Endothelial cell of umbilical vein (primary cell): ENCODE results near the gene FGFR3. TPM values are rescaled to one million over a fixed set of nuclear protein-coding genes. Genes with fewer than 3 reads are reported as not detected.

Experiments
- BruUV-seq: library from RNA; stranded (reverse); fragments of 400-500 nt; replicated peaks from 2 replicates; lab custom pipeline; 2021; lab: Mats Ljungman, UMichigan
- CTCF ChIA-PET: fragments of 300-600, 350-600 bp; sonication (Branson Sonifier 250); formaldehyde crosslinking; loops from one replicate; lab custom pipeline; 2021; ENCODE audit warnings: antibody characterized with exemption, inconsistent platforms; lab: Charles Lee
- POLR2A ChIA-PET: fragments of 300-600, 350-600 bp; sonication (Branson Sonifier 250); formaldehyde crosslinking; loops from one replicate; lab custom pipeline; 2021; ENCODE audit warnings: antibody characterized with exemption, inconsistent platforms; lab: Charles Lee
- DNase-seq: peaks from one replicate; pipeline ENCODE4 v3.0.0-alpha.2; 2011; ENCODE audit warnings: low read depth, low spot score
- FAIRE-seq: peaks from 2 replicates; lab custom pipeline; 2011; peaks lifted over from hg19 to GRCh38; lab: Jason Lieb, UNC
- H2AFZ ChIP-seq: 2 replicates; pipeline ENCODE4 v1.6.0; 2012; ENCODE audit warnings: low read depth, low read length, control low read depth, inconsistent platforms
- H3K27ac ChIP-seq: 2 replicates; pipeline ENCODE4 v1.5.1; 2011; ENCODE audit warnings: low read depth, mild to moderate bottlenecking, control low read depth, low read length, moderate library complexity; ENCODE audit not compliant: insufficient read depth
- H3K27me3 ChIP-seq, 2 experiments: 2 replicates each; pipeline versions ENCODE4 v1.6.0 to v1.6.1; 2011; ENCODE audit warnings: low read length in 2 of 2, mixed read lengths in 1 of 2; ENCODE audit not compliant: control insufficient read depth in 2 of 2, insufficient read depth in 2 of 2
- H3K36me3 ChIP-seq, 2 experiments: 2 replicates in 1 of 2; 3 replicates in 1 of 2; pipeline ENCODE4 v1.5.1; 2011; ENCODE audit warnings: low read length in 2 of 2, mild to moderate bottlenecking in 1 of 2, moderate library complexity in 1 of 2; ENCODE audit not compliant: control insufficient read depth in 2 of 2, insufficient read depth in 2 of 2; ENCODE audit errors: extremely low read depth in 1 of 2
- H3K4me1 ChIP-seq: 3 replicates; pipeline ENCODE4 v1.5.1; 2011; ENCODE audit warnings: mild to moderate bottlenecking, low read length; ENCODE audit not compliant: control insufficient read depth, insufficient read depth; ENCODE audit errors: extremely low read depth
- H3K4me2 ChIP-seq: 2 replicates; pipeline ENCODE4 v1.6.1; 2011; ENCODE audit warnings: low read length, control low read depth, mixed read lengths; ENCODE audit not compliant: insufficient read depth
- H3K4me3 ChIP-seq, 3 experiments: fragments of 200-600 bp in 1 of 3; sonication (generic), shearing (Covaris generic) in 1 of 3; replicated peaks in 1 of 3; 2 replicates each; pipeline ENCODE4 v1.5.1; 2011 to 2016; ENCODE audit warnings: control low read depth in 3 of 3, low read length in 3 of 3, mild to moderate bottlenecking in 2 of 3, inconsistent platforms in 1 of 3, low read depth in 1 of 3, moderate library complexity in 1 of 3; ENCODE audit not compliant: insufficient read depth in 1 of 3
- H3K79me2 ChIP-seq: 2 replicates; pipeline ENCODE4 v1.6.0; 2012; ENCODE audit warnings: low read length, inconsistent platforms; ENCODE audit not compliant: control insufficient read depth, insufficient read depth
- H3K9ac ChIP-seq: replicated peaks from 2 replicates; pipeline ENCODE3; 2011; ENCODE audit warnings: low read length, control low read depth; ENCODE audit not compliant: insufficient read depth; ENCODE audit errors: extremely low read depth
- H3K9me1 ChIP-seq: replicated peaks from 3 replicates; pipeline ENCODE4 v1.6.0; 2011; ENCODE audit warnings: mild to moderate bottlenecking, low read length; ENCODE audit not compliant: control insufficient read depth, insufficient read depth; ENCODE audit errors: extremely low read depth
- H3K9me3 ChIP-seq: replicated peaks from 2 replicates; pipeline ENCODE4 v1.5.1; 2012; ENCODE audit warnings: low read length, inconsistent platforms; ENCODE audit not compliant: control insufficient read depth, insufficient read depth
- H4K20me1 ChIP-seq: replicated peaks from 2 replicates; pipeline ENCODE3; 2011; ENCODE audit warnings: mild to moderate bottlenecking, low read length; ENCODE audit not compliant: control insufficient read depth, insufficient read depth; ENCODE audit errors: extremely low read depth
- CTCF ChIP-seq, 2 donors: IDR thresholded peaks; 1 replicate in 1 of 2; 2 replicates in 1 of 2; pipeline ENCODE4 v1.5.1; 2011; ENCODE audit warnings: low read length in 2 of 2, mild to moderate bottlenecking in 2 of 2, moderate library complexity in 2 of 2, control low read depth in 1 of 2, inconsistent platforms in 1 of 2, low read depth in 1 of 2; ENCODE audit not compliant: insufficient read depth in 1 of 2; ENCODE audit errors: extremely low read depth in 1 of 2
- EZH2 ChIP-seq: IDR thresholded peaks from 2 replicates; pipeline ENCODE4 v1.6.1; 2012; ENCODE audit warnings: borderline replicate concordance, low read depth, mild to moderate bottlenecking, moderate library complexity, low read length, inconsistent platforms; ENCODE audit not compliant: severe bottlenecking
- JUN ChIP-seq: IDR thresholded peaks from 2 replicates; pipeline ENCODE4 v1.6.1; 2011; ENCODE audit warnings: borderline replicate concordance, low read depth; ENCODE audit not compliant: insufficient read length, insufficient read depth
- MAX ChIP-seq: IDR thresholded peaks from 2 replicates; pipeline ENCODE4 v1.6.1; 2011; ENCODE audit not compliant: insufficient read depth, insufficient read length
- POLR2A ChIP-seq: IDR thresholded peaks from 2 replicates; pipeline ENCODE4 v1.6.1; 2012; ENCODE audit warnings: low read depth, mild to moderate bottlenecking, control low read depth, low read length
- dilution Hi-C: fragments of 300-500 bp; cut with MboI; formaldehyde crosslinking; loops from one replicate; pipeline ENCODE4 v1.15.0; 2019; ENCODE audit warnings: low sequenced_read_pairs; ENCODE audit not compliant: extremely low pct_ligation_motif_present
- intact Hi-C: fragments of 100-400 bp; cut with micrococcal nuclease; formaldehyde crosslinking; loops from one replicate; pipeline ENCODE4 v1.10.0; 2022
- polyA plus RNA-seq, 4 experiments: library from polyadenylated mRNA; depleted of rRNA in 3 of 4; stranded (reverse) in 3 of 4; unstranded in 1 of 4; fragments of >200 nt; gene quantifications; 2 replicates each; pipeline versions ENCODE4 v1.2.1 to v1.2.3, GENCODE V29; 2011 to 2012; ENCODE audit warnings: missing spikeins in 1 of 4
- total RNA-seq: library from RNA; stranded (reverse); gene quantifications from 2 replicates; pipeline ENCODE4 v1.2.3, GENCODE V29; 2021

FGFR3 gene
- total and polyA plus RNA-seq, 2 donors (not counting 3 experiments of a cell fraction or from before 2014, with no cell fraction given), result 0.73 to 1.2 TPM

DNA sequence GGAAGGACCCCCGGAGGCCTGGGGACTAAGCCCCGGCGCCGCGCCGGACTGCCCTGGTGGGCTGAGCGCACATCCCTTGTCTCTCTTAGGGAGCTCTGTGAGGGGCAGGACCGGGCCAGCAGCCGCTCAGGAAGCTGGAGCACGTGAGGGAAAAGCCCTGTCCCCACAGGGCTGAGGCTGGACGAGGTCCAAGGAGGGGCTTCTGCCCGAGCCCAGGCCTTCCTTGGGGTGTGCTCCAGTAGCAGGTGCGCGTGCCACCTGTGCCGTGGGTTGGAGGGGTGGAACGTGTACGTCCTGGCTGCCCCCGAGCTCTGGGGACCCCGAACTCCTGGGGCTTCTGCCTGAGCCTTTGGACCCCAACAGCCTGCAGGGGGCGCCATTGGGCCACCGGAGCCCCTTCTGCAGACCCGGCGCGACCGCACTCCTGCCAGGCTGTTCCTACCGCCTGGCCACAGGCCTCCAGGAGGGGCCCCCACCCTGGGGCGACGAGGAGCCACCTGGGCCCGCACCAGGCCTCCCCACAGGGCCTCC is 44.6 kb upstream of the FGFR3 start:
- Histone ChIP-seq H3K4me1 (peaks cover 4% of the 10 kb centered on the region), H4K20me1 (no peaks in the 10 kb centered on the region), H3K9me3 (no peaks in the 10 kb centered on the region), H3K79me2 (no peaks in the 10 kb centered on the region), H3K4me2 (peak overlapping the region; percentile 29), H2AFZ (peak overlapping the region; percentile 62), H3K27me3 (no peaks in the 10 kb centered on the region), H3K4me3 (no peak overlapping the region), H3K27ac (no peak overlapping the region), H3K36me3 (peaks cover 0 to 6% of the 10 kb centered on the region in 2 experiments), H3K9ac (no peak overlapping the region), H3K9me1 (no peaks in the 10 kb centered on the region)
- no peak for TF ChIP-seq JUN
- TF ChIP-seq CTCF (IDR thresholded peaks at IDR 0.05; ENCODE audit: extremely low read depth in 1 of 2, insufficient read depth in 1 of 2, low read depth in 1 of 2, low read length in 2 of 2), result peak; percentile 82 to 98
- FAIRE-seq (peak; percentile 70), DNase-seq (peak; percentile 58)
- no TSS peak for BruUV-seq
- POLR2A ChIA-PET, result interaction anchor here (0.8 kb wide), 1 partner anchor 61 kb away, joined by 5 read pairs; no protein-coding TSS in a partner anchor
- CTCF ChIA-PET, result interaction anchor here (0.6 to 6.0 kb wide), 29 partner anchors 10 to 167 kb away, joined by 3 to 198 read pairs (median 6); partner anchors contain the start of gene FGFR3
- intact Hi-C loops, result loop anchor here (1.0 to 5.0 kb wide), 4 partner anchors 44 to 162 kb away; partner anchors contain the start of gene FGFR3
- dilution Hi-C loops, result no loop called here

- ChIA-PET POLR2A (no interaction called here), CTCF (interaction anchor here (6.0 kb wide), 1 partner anchor 62 kb away, joined by 198 read pairs; no protein-coding TSS in a partner anchor)
- Histone ChIP-seq H3K4me1 (peaks cover 4% of the 10 kb centered on the region), H3K4me3 (no peak overlapping the region), H3K36me3 (peaks cover 0 to under 1% of the 10 kb centered on the region in 2 experiments), H3K4me2 (no peak overlapping the region), H3K9ac (no peak overlapping the region), H3K27ac (no peak overlapping the region), H3K9me3 (no peaks in the 10 kb centered on the region), H3K79me2 (no peaks in the 10 kb centered on the region), H3K9me1 (no peaks in the 10 kb centered on the region), H3K27me3 (no peaks in the 10 kb centered on the region), H4K20me1 (no peaks in the 10 kb centered on the region), H2AFZ (no peak overlapping the region)
- TF ChIP-seq JUN, result no peak
- no peak for TF ChIP-seq POLR2A
- no peak for TF ChIP-seq MAX
- TF ChIP-seq EZH2, result no peak
- intact Hi-C loops (loop anchor here (5.0 kb wide), 1 partner anchor 43 kb away; the partner anchor contains the start of gene FGFR3), dilution Hi-C loops (no loop called here)
- no TSS peak for BruUV-seq
- FAIRE-seq (no peak), DNase-seq (no peak)
Measured at GRCh38 chr4:1749370-1749769, 43.7 kb upstream of the FGFR3 start.
